ENCODE measurements around the gene TBRG4. TPM values are rescaled to one million over a fixed set of nuclear protein-coding genes. Genes with fewer than 3 reads are reported as not detected.

Gene TBRG4
- total RNA-seq, 6 donors from 2014 or later = 24.2 to 92.2 (median 54.6) TPM

DNA sequence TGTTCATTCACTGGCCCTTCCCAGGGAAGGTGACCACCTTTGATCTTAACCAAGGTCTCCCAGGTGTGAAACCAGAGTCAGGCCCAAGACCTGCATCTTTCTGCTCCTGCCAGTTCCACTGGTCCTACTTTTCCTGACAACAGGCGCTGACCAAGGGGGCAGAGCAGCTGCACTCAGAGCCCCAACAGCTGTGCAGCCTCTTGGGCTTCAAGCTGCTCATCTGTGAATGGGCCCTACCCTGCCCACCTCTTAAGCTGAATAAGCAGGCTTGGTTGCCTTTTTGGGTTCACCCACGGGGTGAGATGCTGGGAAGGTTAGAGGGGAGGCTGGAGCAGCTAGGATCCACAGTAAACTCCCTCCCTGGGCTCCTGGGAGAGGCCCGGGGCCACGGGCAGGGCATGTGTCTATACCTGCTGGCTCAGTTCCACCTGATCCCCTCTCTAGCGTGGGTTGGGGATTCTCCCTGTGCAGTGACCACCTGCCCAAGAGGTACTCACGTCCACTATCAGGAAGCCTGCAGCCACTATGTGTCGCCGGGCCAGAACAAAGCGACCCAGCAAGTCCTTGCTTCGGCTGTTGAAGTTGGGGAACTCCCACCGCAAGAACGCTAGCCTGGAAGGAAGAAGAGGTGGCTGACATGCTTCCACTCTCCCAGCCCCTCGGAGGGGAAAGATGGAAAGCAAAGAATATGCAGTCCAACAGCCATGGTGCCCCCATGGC, 10.6 kb downstream of the TBRG4 start:
- Histone ChIP-seq H3K36me3 (peaks cover 55 to 78% (median 70%) of the 10 kb centered on the region in 4 donors), H3K27ac (no peak overlapping the region), H3K9me3 (no peaks in the 10 kb centered on the region), H3K4me3 (no peak overlapping the region), H3K4me1 (no peaks in the 10 kb centered on the region), H3K27me3 (no peaks in the 10 kb centered on the region)
- no peak for TF ChIP-seq POLR2AphosphoS5 (IDR thresholded peaks at IDR 0.05)
- TF ChIP-seq POLR2A (IDR thresholded peaks at IDR 0.05) = no peak
- TF ChIP-seq, protein P1, sequence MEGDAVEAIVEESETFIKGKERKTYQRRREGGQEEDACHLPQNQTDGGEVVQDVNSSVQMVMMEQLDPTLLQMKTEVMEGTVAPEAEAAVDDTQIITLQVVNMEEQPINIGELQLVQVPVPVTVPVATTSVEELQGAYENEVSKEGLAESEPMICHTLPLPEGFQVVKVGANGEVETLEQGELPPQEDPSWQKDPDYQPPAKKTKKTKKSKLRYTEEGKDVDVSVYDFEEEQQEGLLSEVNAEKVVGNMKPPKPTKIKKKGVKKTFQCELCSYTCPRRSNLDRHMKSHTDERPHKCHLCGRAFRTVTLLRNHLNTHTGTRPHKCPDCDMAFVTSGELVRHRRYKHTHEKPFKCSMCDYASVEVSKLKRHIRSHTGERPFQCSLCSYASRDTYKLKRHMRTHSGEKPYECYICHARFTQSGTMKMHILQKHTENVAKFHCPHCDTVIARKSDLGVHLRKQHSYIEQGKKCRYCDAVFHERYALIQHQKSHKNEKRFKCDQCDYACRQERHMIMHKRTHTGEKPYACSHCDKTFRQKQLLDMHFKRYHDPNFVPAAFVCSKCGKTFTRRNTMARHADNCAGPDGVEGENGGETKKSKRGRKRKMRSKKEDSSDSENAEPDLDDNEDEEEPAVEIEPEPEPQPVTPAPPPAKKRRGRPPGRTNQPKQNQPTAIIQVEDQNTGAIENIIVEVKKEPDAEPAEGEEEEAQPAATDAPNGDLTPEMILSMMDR (IDR thresholded peaks at IDR 0.05) = no peak
- no peak for TF ChIP-seq EP300 (IDR thresholded peaks at IDR 0.05)
- ATAC-seq (ENCODE audit: low FRiP score in 2 of 2) (no peak), DNase-seq (no peak)
- 95 to 100% methylated on average over 4 to 12 of the region's 13 CpGs for WGBS, 2 donors

GRCh38 chr7:45099891-45100760, 11.4 kb downstream of the TBRG4 start:
- H3K36me3 ChIP-seq = peaks cover 49 to 70% (median 62%) of the 10 kb centered on the region in 4 donors
- ATAC-seq (ENCODE audit: low FRiP score in 2 of 2) (peak in 1 of 2 donors; percentile 2), DNase-seq (no peak)

DNA sequence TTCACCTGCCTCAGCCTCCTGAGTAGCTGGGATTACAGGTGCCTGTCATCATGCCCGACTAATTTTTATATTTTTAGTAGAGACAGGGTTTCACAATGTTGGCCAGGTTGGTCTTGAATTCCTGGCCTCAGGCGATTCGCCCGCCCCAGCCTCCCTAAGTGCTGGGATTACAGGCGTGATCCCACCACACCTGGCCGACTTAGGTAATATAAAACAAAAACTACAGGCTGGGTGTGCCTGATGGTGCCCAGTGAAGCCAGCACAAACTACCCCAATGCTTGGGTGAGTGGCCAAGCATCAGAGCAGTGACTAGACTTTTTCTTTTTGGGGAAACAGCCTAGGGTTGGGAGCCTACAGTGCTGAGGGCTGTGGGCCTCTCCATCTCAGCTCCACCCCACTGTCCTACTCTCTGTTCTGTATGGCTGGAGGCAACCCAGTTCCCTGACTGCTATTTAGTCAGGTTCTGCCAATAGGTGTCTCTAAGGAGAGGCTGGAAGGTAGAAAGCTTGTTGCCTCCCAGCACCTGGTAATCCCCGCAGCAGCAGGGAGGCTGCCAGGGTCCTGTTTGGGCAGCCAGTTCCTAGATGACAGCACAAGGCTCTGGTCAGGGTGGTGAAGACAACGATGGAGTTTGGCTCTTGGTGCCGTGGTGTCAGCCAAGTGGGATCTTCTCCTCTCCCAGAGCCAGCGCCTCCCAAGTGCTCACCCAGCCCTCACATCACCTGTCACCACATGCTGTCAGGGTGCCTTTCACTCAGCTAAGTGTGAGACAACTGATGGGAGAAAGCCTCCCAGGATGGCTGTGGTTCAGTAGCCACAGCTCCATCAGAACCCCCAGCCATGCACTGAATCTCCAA, 12.3 kb downstream of the TBRG4 start:
- WGBS, 2 donors = 86 to 92% methylated on average over 8 to 10 of the region's 10 CpGs
- no peak for DNase-seq

More at GRCh38 chr7:45099891-45100760, 11.4 kb downstream of the TBRG4 start:
- WGBS, 2 donors = 90 to 93% methylated on average over 9 to 16 of the region's 16 CpGs
- H3K27me3 ChIP-seq = no peaks in the 10 kb centered on the region
- H3K4me1 ChIP-seq = no peaks in the 10 kb centered on the region
- H3K4me3 ChIP-seq = no peak overlapping the region
- no peak overlapping the region for H3K27ac ChIP-seq
- no peaks in the 10 kb centered on the region for H3K9me3 ChIP-seq
- no peak for TF ChIP-seq POLR2A (IDR thresholded peaks at IDR 0.05)
- no peak for TF ChIP-seq EP300 (IDR thresholded peaks at IDR 0.05)
- TF ChIP-seq, protein P1 (IDR thresholded peaks at IDR 0.05) = no peak
- TF ChIP-seq POLR2AphosphoS5 (IDR thresholded peaks at IDR 0.05) = no peak

GRCh38 chr7:45092931-45093235, 18.6 kb downstream of the TBRG4 start:
- Histone ChIP-seq H3K4me3 (no peak overlapping the region), H3K27me3 (peaks cover 0 to 15% (median 6%) of the 10 kb centered on the region in 4 donors), H3K36me3 (no peaks in the 10 kb centered on the region), H3K27ac (no peak overlapping the region), H3K9me3 (no peaks in the 10 kb centered on the region), H3K4me1 (peaks cover 0 to 17% (median 13%) of the 10 kb centered on the region in 4 donors)
- DNase-seq (no peak), ATAC-seq (ENCODE audit: low FRiP score in 2 of 2) (no peak)
- no peak for TF ChIP-seq POLR2A (IDR thresholded peaks at IDR 0.05)
- WGBS, 2 donors = 79 to 82% methylated on average over 3 of the region's 3 CpGs

More for the DNA sequence above, 12.3 kb downstream of the TBRG4 start:
- TF ChIP-seq POLR2A (IDR thresholded peaks at IDR 0.05) (no peak), POLR2AphosphoS5 (IDR thresholded peaks at IDR 0.05) (no peak), EP300 (IDR thresholded peaks at IDR 0.05) (no peak)
- TF ChIP-seq, protein P1 (IDR thresholded peaks at IDR 0.05) = no peak
- H3K27me3 ChIP-seq = no peaks in the 10 kb centered on the region
- no peaks in the 10 kb centered on the region for H3K4me1 ChIP-seq
- no peak overlapping the region for H3K27ac ChIP-seq
- no peaks in the 10 kb centered on the region for H3K9me3 ChIP-seq
- H3K4me3 ChIP-seq = no peak overlapping the region
- peaks cover 41 to 61% (median 53%) of the 10 kb centered on the region in 4 donors for H3K36me3 ChIP-seq
- ATAC-seq (ENCODE audit: low FRiP score in 2 of 2) = no peak
